CD4-positive, alpha-beta T cell treated with Interleukin-17A for 1 hour (primary cell): ENCODE data around the gene CACNA1F.

Source experiments
- DNase-seq: peaks from one replicate; pipeline ENCODE4 v3.0.0-alpha.2; 2020

CACNA1F gene

GRCh38 chrX:49226946-49227345, 6.2 kb downstream of the CACNA1F start:
- DNase-seq, result no peak

GRCh38 chrX:49225858-49226257, 7.3 kb downstream of the CACNA1F start:
- no peak for DNase-seq

DNA sequence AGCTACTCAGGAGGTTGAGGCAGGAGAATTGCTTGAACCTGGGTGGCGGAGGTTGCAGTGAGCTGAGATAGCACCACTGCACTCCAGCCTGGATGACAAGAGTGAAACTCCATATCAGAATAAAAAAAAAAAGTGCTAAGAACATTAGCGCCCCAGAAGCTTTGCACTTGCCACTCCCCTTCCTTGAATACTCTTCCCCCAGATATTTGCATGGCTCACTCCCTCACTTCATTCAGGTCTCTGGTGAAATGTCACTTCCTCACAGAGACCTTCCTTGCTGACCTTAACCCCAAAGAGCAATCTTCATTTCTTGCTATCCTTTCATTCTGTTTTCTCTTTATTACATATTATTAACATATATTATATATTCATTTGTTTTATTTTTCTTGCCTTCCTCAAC, 11.3 kb downstream of the CACNA1F start:
- DNase-seq, result no peak

DNA sequence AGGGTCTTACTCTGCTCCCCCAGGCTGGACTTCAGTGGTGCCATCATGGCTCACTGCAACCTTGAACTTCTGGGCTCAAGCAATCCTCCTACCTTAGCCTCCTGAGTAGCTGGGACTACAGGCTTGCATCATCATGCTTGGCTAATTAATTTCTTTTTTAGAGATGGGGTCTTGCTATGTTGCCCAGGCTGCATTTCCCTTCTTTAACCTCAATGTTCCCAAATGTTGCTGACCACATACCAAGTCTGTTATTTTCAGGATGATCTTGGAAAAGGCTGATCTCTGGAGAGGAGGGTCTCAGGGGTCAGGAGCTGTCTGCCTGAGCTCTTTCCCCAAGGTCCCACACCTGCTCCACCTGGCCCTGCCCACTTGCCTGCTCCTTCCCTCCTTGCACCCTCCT, 13.0 kb downstream of the CACNA1F start:
- no peak for DNase-seq

DNA sequence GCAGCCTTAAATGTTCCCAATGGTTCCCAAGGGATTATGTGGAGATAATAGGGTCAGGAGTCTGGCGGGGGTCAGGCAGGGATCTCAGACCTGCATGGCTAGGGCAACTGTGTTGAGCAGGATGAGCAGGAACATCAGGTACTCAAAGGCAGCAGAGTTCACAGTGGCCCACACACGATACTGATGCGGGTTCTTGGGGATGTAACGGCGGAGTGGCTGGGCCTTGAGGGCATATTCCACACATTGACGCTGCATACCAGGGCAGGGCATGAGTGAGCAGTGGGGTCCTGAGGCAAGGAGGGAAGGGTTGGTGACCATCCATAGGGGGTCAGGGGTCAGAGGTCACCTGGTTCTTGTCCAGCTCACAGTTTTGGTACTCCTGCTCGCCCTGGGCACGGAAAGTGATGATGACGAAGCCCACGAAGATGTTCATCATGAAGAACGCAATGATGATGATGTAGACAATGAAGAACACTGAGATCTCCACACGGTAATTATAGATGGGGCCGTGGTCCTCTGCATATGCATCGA, 18.1 kb downstream of the CACNA1F start:
- no peak for DNase-seq

DNA sequence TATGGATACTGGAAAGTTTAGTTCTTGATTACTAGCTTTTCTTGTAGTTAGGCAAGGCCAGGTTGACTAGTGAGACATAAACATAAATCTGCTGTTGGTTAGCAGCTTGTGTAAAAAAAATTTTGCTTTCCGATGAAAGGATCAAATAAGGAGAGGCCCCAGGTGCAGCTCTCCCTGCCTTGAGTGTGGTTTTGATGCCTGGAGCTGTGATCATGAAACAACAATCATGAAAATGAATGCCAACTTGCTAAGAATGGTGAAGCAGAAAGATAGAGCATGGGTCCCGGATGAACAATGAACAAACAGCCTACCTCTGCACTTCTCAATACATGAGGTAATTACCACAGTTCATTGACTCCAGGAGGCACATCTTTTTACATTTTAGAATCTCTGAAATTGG, 18.7 kb downstream of the CACNA1F start:
- DNase-seq, result no peak

DNA sequence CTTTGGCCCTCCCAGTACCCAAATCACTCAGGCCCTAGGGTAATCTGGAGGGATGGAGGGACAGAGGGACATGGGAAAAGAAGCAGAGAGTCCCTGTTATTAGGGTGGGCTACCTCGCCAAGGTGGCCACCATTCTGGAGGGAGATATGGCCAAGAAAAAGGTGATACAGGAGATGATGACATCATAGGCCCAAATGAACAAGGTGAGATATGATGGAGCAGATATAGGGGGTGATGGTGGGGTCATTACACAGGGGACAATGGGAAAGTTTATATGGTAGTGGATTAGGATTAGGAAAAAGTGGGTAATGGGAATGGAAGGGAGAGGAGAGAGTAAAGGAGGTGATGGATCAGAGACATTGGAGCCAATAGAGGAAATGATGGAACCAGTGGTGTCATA, 20.3 kb downstream of the CACNA1F start:
- no peak for DNase-seq

GRCh38 chrX:49212209-49212608, 20.9 kb downstream of the CACNA1F start:
- DNase-seq, result no peak

DNA sequence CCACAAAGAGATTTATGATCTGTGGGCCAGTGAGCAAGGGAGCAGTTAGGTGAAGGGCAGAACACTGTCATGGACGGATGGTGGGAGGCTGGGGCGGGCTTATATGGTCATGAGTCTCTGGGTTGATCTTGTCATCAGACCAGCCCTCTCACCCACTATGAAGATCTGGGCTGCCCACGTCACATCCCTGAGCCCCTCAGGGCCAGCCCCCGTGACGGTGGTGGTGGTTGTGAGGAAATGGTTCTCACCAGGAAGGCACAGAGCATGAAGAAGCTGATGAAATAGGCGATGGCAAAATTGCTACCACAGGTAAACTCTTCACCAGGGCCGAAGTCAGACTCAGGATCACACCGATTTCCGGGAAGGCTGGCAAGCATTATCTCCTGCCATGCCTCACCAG, 22.1 kb downstream of the CACNA1F start:
- DNase-seq, result no peak

DNA sequence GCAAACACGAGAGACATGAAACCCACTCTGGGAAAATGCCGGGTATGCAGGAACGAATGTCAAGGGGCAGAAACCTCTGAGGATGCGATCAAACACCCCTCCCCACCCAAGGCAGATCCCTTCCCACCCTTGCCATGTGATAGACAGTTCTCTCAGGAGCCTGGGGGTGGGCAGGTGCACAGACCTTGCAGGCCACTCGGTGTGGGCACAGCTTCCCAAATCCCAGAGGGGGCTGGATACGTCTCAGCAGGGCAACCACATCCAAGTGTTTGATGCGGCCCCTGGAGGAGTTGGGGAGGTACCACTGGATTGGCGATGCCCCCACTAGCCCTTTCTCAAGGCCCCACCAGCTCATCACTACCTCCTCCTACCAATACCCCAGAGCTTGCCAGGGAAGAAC, 22.7 kb downstream of the CACNA1F start:
- no peak for DNase-seq

DNA sequence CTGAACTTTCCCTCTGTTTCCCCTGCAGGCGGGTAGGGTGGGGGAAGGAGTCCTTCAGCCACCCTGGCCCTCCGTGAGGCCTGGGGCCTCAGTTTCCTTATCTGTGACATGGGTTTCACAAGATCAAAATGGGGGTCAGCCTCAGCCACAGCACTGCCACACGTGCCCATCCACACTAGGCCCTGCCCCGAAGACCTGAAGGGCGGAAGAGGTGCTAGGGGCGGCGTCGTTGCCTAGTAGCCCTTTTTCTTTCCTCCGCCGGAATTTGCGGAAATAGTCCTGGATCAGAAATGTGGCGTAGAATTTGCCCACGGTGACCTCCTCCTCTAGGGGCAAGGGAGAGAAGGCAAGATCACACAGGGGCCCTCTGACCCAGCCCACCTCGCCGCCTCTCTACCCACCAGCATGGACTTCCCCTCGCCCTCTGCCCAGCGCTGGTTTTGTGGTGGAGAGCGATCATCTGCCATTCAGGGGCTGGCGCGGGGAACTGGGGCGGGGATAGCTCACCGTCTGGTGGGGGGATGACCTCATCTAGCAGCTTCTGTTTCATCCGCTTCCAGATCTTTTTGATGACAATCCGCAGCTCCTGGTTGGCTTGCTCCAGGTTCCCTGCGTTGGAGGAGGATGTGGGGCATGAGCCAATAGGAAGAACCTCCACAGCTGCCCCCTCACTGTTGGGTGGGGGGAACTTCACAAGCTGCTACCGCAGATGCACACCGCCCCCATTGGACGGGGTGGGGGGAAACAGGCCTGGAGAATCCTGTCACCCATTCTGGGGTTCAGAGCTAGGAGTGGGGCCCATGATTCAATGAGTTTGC, 23.5 kb downstream of the CACNA1F start:
- DNase-seq, result no peak

DNA sequence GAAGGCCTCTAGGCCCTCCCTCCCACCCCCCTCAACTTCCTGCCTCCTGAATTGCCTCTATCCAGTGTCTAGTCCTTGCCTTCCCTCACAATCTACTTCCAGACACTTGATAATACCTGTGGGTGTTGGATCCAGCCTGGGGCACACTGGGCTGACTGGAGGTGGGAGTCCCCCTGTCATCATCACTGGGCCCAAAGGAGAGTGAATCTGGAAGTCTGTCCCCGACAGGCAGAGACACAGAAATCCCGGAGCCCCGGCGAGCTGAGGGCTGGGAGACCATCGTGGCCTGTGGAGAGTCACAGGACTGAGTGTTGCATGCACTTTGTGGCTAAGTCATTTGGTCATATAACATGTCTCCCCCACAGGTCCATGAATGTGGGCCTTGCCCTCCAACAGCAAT, 24.7 kb downstream of the CACNA1F start:
- DNase-seq, result no peak

- no peak for DNase-seq
Measured at GRCh38 chrX:49206543-49206942, 26.6 kb downstream of the CACNA1F start.

GRCh38 chrX:49205443-49205842, 27.7 kb downstream of the CACNA1F start:
- DNase-seq, result no peak

DNA sequence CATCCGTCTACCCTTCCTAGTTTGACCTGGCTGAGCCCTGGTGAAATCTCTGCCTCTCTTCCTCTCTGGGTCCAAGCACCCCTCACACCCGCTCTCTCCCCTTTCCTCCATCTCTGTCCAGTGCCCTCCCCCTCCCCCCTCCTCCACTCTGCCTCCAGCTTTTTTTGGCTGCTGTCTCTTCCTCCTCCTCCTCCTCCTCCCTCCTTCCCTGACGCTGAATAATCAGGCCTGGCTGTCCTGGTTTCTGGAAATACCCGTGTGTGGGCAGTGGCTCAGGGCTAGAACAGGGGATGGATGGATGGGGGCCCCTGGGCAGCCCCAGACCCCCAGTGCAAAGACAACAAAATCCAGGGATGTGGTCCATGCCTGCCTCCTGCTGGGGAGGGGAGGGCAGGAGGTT, 28.4 kb downstream of the CACNA1F start:
- DNase-seq, result no peak

- no peak for DNase-seq
Measured at GRCh38 chrX:49204017-49204416, 29.1 kb downstream of the CACNA1F start.

- DNase-seq, result no peak
Measured at GRCh38 chrX:49203536-49203935, 29.6 kb downstream of the CACNA1F start.

GRCh38 chrX:49202022-49202421, 31.1 kb downstream of the CACNA1F start:
- no peak for DNase-seq

DNA sequence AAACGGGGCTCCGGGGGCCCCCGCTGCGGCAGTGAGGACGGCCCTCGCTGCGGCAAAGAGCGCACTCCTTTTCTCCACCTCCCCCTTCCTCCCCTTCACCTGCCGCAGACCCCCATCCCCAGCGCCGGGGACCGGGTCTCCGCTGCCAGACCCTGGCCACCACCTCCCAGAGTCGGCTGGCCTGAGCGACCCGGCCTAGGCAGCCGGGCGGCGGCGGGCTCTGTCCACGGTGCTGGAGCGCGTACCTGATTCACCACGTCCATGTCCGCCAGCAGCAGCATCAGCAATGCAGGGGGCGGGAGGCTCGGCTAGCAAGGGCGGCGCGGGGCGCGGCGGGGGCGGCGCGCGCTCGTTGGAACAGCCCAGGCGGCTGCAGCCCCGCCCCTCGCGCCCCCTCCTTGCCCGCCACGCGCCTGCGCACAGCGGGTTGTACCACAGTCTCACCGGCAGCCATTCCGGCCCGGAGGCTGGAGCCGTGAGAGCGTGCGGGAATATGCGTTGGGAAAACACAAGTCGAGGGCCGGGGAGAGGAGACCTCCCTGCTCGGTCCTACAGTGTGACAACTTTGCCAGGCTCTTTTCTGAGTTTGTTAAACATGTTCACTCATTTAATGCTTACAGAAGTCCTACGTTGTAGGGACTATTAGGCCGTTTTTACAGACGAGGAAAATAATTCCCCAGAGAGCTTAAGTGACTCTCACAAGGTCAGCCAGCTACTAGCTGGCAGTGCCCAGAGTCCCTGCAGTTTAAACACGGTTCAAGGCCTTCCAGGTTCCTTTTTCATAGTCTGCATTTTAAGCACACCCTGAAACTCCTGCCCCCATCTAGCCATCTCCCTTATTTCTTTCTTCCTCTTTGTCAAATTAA, 33.0 kb downstream of the CACNA1F start, which contains the start of gene SYP:
TSS of gene SYP (minus strand) at position 288 of the 866 bp plus-strand sequence. CDS start at position 281, 7 bp downstream.
- peak; percentile 90 for DNase-seq

- DNase-seq, result no peak
Measured at GRCh38 chrX:49199315-49199595, 33.9 kb downstream of the CACNA1F start.

- DNase-seq, result no peak
Measured at GRCh38 chrX:49198540-49199314, 34.4 kb downstream of the CACNA1F start.

- no peak for DNase-seq
Measured at GRCh38 chrX:49197543-49198087, 35.5 kb downstream of the CACNA1F start.

DNA sequence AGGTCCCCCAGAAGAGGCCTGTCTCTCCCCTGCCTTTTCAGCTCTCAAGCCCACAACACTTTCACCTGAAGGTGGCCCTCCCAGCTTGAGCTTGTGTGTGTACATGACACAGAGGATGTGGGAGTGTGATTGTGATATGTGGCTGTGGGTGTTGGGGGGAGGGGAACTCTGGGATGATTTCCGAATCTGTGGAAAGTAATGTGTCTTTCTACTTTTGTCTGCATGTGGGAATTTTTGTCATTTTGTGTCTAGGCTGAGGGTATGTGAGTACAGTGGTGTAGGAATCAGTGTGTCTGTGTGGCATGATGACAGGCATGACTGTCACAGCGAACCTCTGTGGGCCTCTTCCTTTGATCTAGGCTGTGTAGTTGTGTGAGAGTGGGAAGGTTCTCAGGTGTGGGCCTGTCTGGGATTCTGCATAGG, 39.6 kb downstream of the CACNA1F start:
- DNase-seq, result no peak
